ENCODE data around the gene HHATL. TPM values are rescaled to one million over a fixed set of nuclear protein-coding genes. Genes with fewer than 3 reads are reported as not detected.

Gene HHATL
- total RNA-seq, 3 donors from 2014 or later (not counting 1 experiment from before 2014, with no cell fraction given) = not detected

DNA sequence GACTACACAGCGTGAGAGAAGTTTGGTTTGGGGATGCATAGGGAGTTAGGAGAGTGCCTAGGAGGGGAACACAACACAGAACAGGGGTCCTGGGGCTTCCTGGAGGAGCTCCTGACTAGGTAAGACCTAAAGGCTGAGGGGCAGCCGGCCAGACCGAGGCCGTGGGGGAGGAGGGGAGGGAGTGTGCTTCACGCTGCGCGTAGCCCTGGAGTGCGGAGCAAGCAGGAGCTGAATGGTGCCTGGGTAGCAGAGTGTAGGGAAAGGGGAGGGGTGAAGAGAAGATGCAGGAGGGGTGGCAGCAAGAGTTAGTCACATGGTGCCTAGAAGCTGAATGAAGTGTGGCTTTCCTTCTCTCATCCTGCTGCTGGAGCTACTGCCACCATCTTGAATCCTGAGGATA lies 32.4 kb upstream of the HHATL start:
- Histone ChIP-seq H3K4me1 (ENCODE audit: control insufficient read depth, insufficient read depth, low read length) (no peaks in the 10 kb centered on the region), H3K36me3 (ENCODE audit: control insufficient read depth, insufficient read depth, low read length) (no peaks in the 10 kb centered on the region), H3K4me3 (ENCODE audit: low read length) (no peak overlapping the region), H3K27ac (ENCODE audit: low read length) (no peak overlapping the region), H3K9me3 (ENCODE audit: control insufficient read depth, insufficient read depth, low read length) (no peaks in the 10 kb centered on the region), H3K27me3 (ENCODE audit: control insufficient read depth, insufficient read depth, low read length) (no peaks in the 10 kb centered on the region)
- Mint-ChIP-seq H3K4me3 (no peak overlapping the region), H3K36me3 (no peaks in the 10 kb centered on the region), H3K27me3 (ENCODE audit: low read depth in 2 of 2) (peaks cover 3 to 7% of the 10 kb centered on the region in 2 donors), H3K9me3 (no peaks in the 10 kb centered on the region), H3K4me1 (no peaks in the 10 kb centered on the region), H3K27ac (no peak overlapping the region)
- no peak for TF ChIP-seq CTCF (IDR thresholded peaks at IDR 0.05)
- intact Hi-C loops (cut with micrococcal nuclease) = no loop called here
- ATAC-seq (no peak), DNase-seq (no peak)
- 88% methylated on average over 8 of the region's 8 CpGs for WGBS (ENCODE audit: insufficient coverage)

GRCh38 chr3:42734263-42734860 lies 31.8 kb upstream of the HHATL start:
- DNase-seq = no peak
- Histone ChIP-seq H3K9me3 (ENCODE audit: control insufficient read depth, insufficient read depth, low read length) (no peaks in the 10 kb centered on the region), H3K27me3 (ENCODE audit: control insufficient read depth, insufficient read depth, low read length) (no peaks in the 10 kb centered on the region), H3K4me3 (ENCODE audit: low read length) (no peak overlapping the region), H3K4me1 (ENCODE audit: control insufficient read depth, insufficient read depth, low read length) (no peaks in the 10 kb centered on the region), H3K36me3 (ENCODE audit: control insufficient read depth, insufficient read depth, low read length) (no peaks in the 10 kb centered on the region), H3K27ac (ENCODE audit: low read length) (no peak overlapping the region)
- TF ChIP-seq CTCF (IDR thresholded peaks at IDR 0.05) = no peak
- H3K27me3 Mint-ChIP-seq (ENCODE audit: low read depth in 2 of 2) = peaks cover 3 to 7% of the 10 kb centered on the region in 2 donors
- ATAC-seq = no peak
- WGBS (ENCODE audit: insufficient coverage) = 81% methylated on average over 6 of the region's 6 CpGs
- no peaks in the 10 kb centered on the region for H3K9me3 Mint-ChIP-seq
- intact Hi-C loops (cut with micrococcal nuclease) = no loop called here
- no peak overlapping the region for H3K4me3 Mint-ChIP-seq
- H3K36me3 Mint-ChIP-seq = no peaks in the 10 kb centered on the region
- no peaks in the 10 kb centered on the region for H3K4me1 Mint-ChIP-seq
- H3K27ac Mint-ChIP-seq = no peak overlapping the region

DNA sequence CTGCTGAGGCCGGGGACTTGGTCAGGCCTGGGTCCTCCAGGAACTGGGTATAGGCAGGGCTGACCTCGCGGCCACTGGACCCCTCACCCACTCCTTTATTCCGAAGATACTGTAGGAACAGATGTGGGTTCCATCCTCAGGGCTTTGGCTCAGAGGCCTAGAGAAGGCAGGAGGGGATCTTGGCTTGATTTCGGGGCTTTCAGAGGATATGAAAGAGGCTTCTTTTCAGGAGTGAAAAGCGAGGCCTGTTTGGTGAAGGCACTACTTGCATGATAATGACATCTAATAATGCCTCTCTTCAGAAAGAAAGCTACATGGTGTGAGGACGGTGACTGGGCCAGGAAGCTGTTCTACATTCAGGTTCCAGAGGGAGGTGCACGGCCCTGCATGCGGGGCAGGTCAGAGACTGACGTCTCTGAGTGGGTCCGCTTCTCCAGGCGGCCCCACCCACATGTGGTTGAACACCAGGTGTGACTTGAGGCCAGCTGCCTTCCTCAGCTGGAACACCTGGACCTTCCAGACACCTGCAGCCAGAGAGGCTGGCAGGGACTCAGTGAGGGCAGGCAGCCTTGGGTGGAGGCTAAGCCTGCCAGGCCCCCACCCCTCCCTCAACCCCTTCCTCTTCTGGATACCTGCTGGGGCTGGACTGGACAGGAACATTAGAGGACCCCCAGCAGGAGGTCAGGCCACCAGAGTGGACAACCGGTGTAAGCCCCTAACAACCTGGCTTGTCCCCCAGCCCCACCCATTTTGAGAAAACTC lies 31.1 kb upstream of the HHATL start:
- no peak for TF ChIP-seq CTCF (IDR thresholded peaks at IDR 0.05)
- 88% methylated on average over 13 of the region's 13 CpGs for WGBS (ENCODE audit: insufficient coverage)
- intact Hi-C loops (cut with micrococcal nuclease) = no loop called here
- Histone ChIP-seq H3K4me3 (ENCODE audit: low read length) (no peak overlapping the region), H3K27ac (ENCODE audit: low read length) (no peak overlapping the region), H3K36me3 (ENCODE audit: control insufficient read depth, insufficient read depth, low read length) (no peaks in the 10 kb centered on the region), H3K27me3 (ENCODE audit: control insufficient read depth, insufficient read depth, low read length) (no peaks in the 10 kb centered on the region), H3K9me3 (ENCODE audit: control insufficient read depth, insufficient read depth, low read length) (no peaks in the 10 kb centered on the region), H3K4me1 (ENCODE audit: control insufficient read depth, insufficient read depth, low read length) (no peaks in the 10 kb centered on the region)
- no peak for DNase-seq
- ATAC-seq = no peak
- no peaks in the 10 kb centered on the region for H3K9me3 Mint-ChIP-seq
- no peak overlapping the region for H3K27ac Mint-ChIP-seq
- no peak overlapping the region for H3K4me3 Mint-ChIP-seq
- H3K36me3 Mint-ChIP-seq = no peaks in the 10 kb centered on the region
- peaks cover 3 to 4% of the 10 kb centered on the region in 2 donors for H3K27me3 Mint-ChIP-seq (ENCODE audit: low read depth in 2 of 2)
- H3K4me1 Mint-ChIP-seq = no peaks in the 10 kb centered on the region
